H1 (cell line): ENCODE data around the gene C17orf114.
A peak's percentile ranks its signal among the peaks of the same experiment; 100 is the strongest.

Experiments
- CHD2 ChIP-seq: IDR thresholded peaks from 2 replicates; pipeline ENCODE4 v1.6.1; 2012; ENCODE audit warnings: low read length, improper control_type of control experiment
- EGR1 ChIP-seq: IDR thresholded peaks from 2 replicates; pipeline ENCODE4 v1.6.1; 2011; ENCODE audit warnings: low read depth, low read length, borderline replicate concordance
- TAF1 ChIP-seq: IDR thresholded peaks from 2 replicates; pipeline ENCODE4 v1.6.1; 2011; ENCODE audit warnings: mild to moderate bottlenecking, low read depth, low read length
- TEAD4 ChIP-seq: IDR thresholded peaks from 2 replicates; pipeline ENCODE4 v1.6.1; 2012; ENCODE audit warnings: low read depth, low read length, inconsistent platforms, mixed read lengths

Gene C17orf114

DNA sequence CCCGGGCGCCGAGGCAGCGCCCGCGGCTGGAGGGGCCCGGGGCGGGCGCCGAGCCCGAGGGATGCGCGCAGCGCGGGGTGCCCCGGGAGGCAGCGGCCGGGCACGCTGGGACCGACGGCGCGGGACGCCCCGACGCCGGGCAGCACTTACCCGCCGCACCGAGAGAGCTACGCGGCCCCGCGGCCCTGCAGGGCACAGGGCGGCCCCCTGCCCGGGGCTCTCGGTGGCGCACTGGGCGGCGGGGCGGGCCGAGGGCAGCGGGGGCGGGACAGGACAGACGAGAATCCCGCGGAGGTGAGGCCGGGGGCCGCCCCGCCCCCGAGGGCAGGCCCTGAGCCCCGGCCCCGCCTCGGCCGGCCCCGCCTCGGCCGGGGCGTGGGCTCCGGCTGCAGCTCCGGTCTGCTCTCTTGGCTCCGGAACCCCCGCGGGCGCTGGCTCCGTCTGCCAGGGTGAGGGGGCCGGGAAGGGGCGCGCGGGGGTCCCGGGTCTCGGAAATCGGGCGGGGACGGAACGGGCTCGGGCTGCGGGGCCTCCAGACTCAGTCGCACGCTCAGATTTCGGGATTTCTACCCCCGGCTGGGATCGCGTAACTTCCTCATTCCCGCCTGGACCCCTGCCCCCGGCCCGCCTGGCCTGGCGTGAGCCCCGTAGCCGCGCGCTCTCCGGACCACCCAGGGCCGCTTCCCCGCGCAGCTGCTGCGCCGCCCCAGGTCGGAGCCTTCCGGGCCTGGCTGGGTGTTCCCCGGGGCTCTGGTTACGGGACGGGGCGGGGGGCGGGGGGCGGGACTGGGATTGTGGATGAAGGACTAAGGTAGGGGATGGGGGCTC, 4.9 kb upstream of the C17orf114 start, which contains the start of gene PLD2 (continued):
- peak; percentile 37; the same call in 1 of the 2 replicates for TF ChIP-seq TAF1
- TF ChIP-seq TEAD4 = peak; percentile 14; the same call in 1 of the 2 replicates
- peak; percentile 81 for TF ChIP-seq CHD2
- TF ChIP-seq EGR1 = peak; percentile 65
